Choroid plexus epithelial cell (primary cell): ENCODE results near the gene MUC6.

Experiments used
- DNase-seq: peaks from one replicate; pipeline ENCODE4 v3.0.0-alpha.2; 2010; ENCODE audit warnings: low read depth
- H3K4me3 ChIP-seq: 2 replicates; pipeline ENCODE4 v1.5.1; 2011; ENCODE audit warnings: low read depth, mild to moderate bottlenecking, control low read depth, low read length, moderate library complexity
- TF ChIP-seq, protein P1 (sequence below): conservative IDR thresholded peaks from 2 replicates; pipeline ENCODE4 v1.5.1; 2011; ENCODE audit warnings: low read depth, mild to moderate bottlenecking, control low read depth, inconsistent platforms, low read length, moderate library complexity

MUC6 gene

GRCh38 chr11:1060852-1061616 lies 24.5 kb upstream of the MUC6 start:
- TF ChIP-seq, protein P1, sequence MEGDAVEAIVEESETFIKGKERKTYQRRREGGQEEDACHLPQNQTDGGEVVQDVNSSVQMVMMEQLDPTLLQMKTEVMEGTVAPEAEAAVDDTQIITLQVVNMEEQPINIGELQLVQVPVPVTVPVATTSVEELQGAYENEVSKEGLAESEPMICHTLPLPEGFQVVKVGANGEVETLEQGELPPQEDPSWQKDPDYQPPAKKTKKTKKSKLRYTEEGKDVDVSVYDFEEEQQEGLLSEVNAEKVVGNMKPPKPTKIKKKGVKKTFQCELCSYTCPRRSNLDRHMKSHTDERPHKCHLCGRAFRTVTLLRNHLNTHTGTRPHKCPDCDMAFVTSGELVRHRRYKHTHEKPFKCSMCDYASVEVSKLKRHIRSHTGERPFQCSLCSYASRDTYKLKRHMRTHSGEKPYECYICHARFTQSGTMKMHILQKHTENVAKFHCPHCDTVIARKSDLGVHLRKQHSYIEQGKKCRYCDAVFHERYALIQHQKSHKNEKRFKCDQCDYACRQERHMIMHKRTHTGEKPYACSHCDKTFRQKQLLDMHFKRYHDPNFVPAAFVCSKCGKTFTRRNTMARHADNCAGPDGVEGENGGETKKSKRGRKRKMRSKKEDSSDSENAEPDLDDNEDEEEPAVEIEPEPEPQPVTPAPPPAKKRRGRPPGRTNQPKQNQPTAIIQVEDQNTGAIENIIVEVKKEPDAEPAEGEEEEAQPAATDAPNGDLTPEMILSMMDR: no peak
- H3K4me3 ChIP-seq: no peak overlapping the region
- peak; percentile 19 for DNase-seq

DNA sequence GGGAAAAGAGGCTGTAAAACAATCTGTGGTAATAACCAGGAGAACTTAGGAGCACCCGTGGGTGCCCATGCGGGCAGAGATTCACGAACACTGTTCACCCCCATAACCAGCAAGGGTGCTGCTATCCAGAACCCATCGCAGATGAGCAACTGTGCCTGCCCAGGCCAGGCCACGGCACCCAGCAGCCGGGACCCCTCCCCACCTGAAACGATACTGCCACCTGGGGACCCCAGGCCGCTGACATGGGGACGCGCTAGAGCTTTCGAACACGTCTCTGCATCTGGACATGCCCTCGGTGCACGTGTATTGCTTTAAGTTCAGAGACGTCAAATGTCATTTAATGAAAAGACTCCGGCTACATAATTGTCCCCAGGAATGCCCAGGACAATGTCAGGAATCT lies 23.9 kb upstream of the MUC6 start:
- DNase-seq: no peak
- TF ChIP-seq, protein P1: no peak
- no peak overlapping the region for H3K4me3 ChIP-seq

DNA sequence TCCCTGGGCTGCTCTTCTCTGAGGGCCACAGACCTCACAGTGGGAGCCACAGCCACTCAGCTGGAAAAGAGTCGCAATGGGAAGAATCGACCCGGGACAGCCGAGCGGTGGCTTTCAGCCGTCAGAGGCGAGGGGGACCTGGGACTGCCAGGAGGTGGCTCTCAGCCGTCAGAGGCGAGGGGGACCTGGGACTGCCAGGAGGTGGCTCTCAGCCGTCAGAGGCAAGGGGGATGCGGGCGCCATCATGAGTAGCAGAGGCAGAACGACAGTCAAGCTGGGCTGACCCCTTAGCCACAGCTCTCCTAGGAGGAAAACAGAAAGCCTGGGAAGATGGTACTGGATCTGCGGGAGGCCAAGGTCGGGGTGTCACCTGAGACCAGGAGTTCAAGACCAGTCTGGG lies 23.2 kb upstream of the MUC6 start:
- no peak for DNase-seq
- TF ChIP-seq, protein P1: no peak
- no peak overlapping the region for H3K4me3 ChIP-seq

GRCh38 chr11:1057806-1058205 lies 21.3 kb upstream of the MUC6 start:
- DNase-seq: no peak
- TF ChIP-seq, protein P1: no peak
- H3K4me3 ChIP-seq: no peak overlapping the region

- H3K4me3 ChIP-seq: no peak overlapping the region
- no peak for DNase-seq
- TF ChIP-seq, protein P1: no peak
These were observed 19.7 kb upstream of the MUC6 start for GRCh38 chr11:1055990-1056771.

- no peak for DNase-seq
- TF ChIP-seq, protein P1: no peak
- H3K4me3 ChIP-seq: no peak overlapping the region
These were observed 18.7 kb upstream of the MUC6 start for GRCh38 chr11:1055109-1055703.
